A673 (cell line): Measurements from ENCODE around the gene C6orf47. TPM values are rescaled to one million over a fixed set of nuclear protein-coding genes. Genes with fewer than 3 reads are reported as not detected.

Experiments used
- BruUV-seq: library from RNA; stranded (reverse); fragments of 400-500 nt; replicated peaks from 2 replicates; lab custom pipeline; 2021; lab: Mats Ljungman, UMichigan
- CTCF ChIA-PET: fragments of 300-600 bp; sonication (Branson Sonifier 250); formaldehyde crosslinking; loops from one replicate; lab custom pipeline; 2022; ENCODE audit warnings: antibody characterized with exemption; lab: Charles Lee
- POLR2A ChIA-PET: fragments of 300-600 bp; sonication (Branson Sonifier 250); formaldehyde crosslinking; loops from one replicate; lab custom pipeline; 2022; ENCODE audit warnings: antibody characterized with exemption; ENCODE audit not compliant: low non-redundant PET; lab: Charles Lee
- DNase-seq: peaks from one replicate; pipeline ENCODE4 v3.0.0-alpha.2; 2015; ENCODE audit warnings: low spot score
- H3K27ac ChIP-seq: fragments of 200-600 bp; sonication (generic); 2 replicates; pipeline ENCODE4 v1.5.1; 2016; ENCODE audit warnings: mixed run types, low read depth, mild to moderate bottlenecking, mixed read lengths, antibody characterized with exemption, low read length; ENCODE audit not compliant: poor library complexity, severe bottlenecking
- H3K27me3 ChIP-seq: fragments of 200-600 bp; sonication (generic); replicated peaks from 2 replicates; pipeline ENCODE4 v1.6.1; 2017; ENCODE audit warnings: mixed run types, low read depth, mild to moderate bottlenecking, mixed read lengths, antibody characterized with exemption, low read length; ENCODE audit not compliant: insufficient read depth, poor library complexity
- H3K36me3 ChIP-seq: fragments of 200-600 bp; sonication (generic); 2 replicates; pipeline ENCODE4 v1.6.1; 2016; ENCODE audit warnings: mixed run types, mild to moderate bottlenecking, mixed read lengths, antibody characterized with exemption, low read length; ENCODE audit not compliant: insufficient read depth, poor library complexity, severe bottlenecking
- H3K4me1 ChIP-seq: fragments of 200-600 bp; sonication (generic); 2 replicates; pipeline ENCODE4 v1.6.1; 2017; ENCODE audit warnings: mixed run types, mild to moderate bottlenecking, mixed read lengths, antibody characterized with exemption, low read length; ENCODE audit not compliant: insufficient read depth, poor library complexity, severe bottlenecking
- H3K4me3 ChIP-seq: fragments of 200-600 bp; sonication (generic); 2 replicates; pipeline ENCODE4 v1.5.1; 2016; ENCODE audit warnings: low read depth, mixed run types, mild to moderate bottlenecking, mixed read lengths, low read length; ENCODE audit not compliant: poor library complexity, severe bottlenecking
- H3K9me3 ChIP-seq: fragments of 200-600 bp; sonication (generic); 2 replicates; pipeline ENCODE4 v1.6.1; 2016; ENCODE audit warnings: mixed run types, low read depth, mild to moderate bottlenecking, mixed read lengths, antibody characterized with exemption, low read length; ENCODE audit not compliant: poor library complexity, severe bottlenecking
- EZH2 ChIP-seq: fragments of 200-600 bp; sonication (generic); IDR thresholded peaks from 2 replicates; pipeline ENCODE4 v1.6.1; 2017; ENCODE audit warnings: borderline replicate concordance, low read depth, mild to moderate bottlenecking, mixed read lengths, antibody characterized with exemption, low read length; ENCODE audit not compliant: poor library complexity, severe bottlenecking
- intact Hi-C: fragments of 100-400 bp; cut with micrococcal nuclease; formaldehyde crosslinking; loops from one replicate; pipeline ENCODE4 v1.10.0; 2022; ENCODE audit not compliant: unreplicated experiment
- total RNA-seq: library from RNA; stranded (reverse); gene quantifications from 2 replicates; pipeline ENCODE4 v1.2.3, GENCODE V29; 2021
- TF ChIP-seq, protein P1 (sequence below): fragments of 300-800, 200-600 bp; sonication (generic); conservative IDR thresholded peaks from 2 replicates; pipeline ENCODE4 v1.5.1; 2017; ENCODE audit warnings: low read depth, mild to moderate bottlenecking, antibody characterized with exemption, low read length, moderate library complexity, mixed read lengths

The C6orf47 gene
- total RNA-seq, 1 experiment from 2014 or later, result 21.3 TPM

DNA sequence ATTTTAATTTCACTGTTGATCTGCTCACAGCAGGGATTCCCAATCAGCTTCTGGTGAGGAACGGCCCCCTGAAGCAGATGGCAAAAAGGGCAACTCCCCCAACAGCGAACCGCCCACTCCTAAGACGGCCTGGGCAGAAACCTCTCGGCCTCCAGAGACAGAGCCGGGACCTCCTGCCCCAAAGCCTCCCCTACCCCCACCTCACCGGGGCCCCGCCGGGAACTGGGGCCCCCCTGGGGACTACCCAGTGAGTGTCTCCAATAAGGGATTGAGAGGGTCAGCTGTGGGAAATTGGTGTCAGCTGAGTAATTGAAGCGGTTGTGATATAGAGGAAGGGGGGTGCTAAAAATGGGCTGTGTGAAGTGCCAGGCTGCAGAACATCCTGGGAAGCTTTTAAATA, 33.6 kb downstream of the C6orf47 start:
- ChIA-PET POLR2A (no interaction called here), CTCF (no interaction called here)
- TF ChIP-seq EZH2, result no peak
- TF ChIP-seq, protein P1, sequence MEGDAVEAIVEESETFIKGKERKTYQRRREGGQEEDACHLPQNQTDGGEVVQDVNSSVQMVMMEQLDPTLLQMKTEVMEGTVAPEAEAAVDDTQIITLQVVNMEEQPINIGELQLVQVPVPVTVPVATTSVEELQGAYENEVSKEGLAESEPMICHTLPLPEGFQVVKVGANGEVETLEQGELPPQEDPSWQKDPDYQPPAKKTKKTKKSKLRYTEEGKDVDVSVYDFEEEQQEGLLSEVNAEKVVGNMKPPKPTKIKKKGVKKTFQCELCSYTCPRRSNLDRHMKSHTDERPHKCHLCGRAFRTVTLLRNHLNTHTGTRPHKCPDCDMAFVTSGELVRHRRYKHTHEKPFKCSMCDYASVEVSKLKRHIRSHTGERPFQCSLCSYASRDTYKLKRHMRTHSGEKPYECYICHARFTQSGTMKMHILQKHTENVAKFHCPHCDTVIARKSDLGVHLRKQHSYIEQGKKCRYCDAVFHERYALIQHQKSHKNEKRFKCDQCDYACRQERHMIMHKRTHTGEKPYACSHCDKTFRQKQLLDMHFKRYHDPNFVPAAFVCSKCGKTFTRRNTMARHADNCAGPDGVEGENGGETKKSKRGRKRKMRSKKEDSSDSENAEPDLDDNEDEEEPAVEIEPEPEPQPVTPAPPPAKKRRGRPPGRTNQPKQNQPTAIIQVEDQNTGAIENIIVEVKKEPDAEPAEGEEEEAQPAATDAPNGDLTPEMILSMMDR, result no peak
- Histone ChIP-seq H3K9me3 (no peaks in the 10 kb centered on the region), H3K27me3 (no peaks in the 10 kb centered on the region), H3K4me3 (no peak overlapping the region), H3K27ac (no peak overlapping the region), H3K36me3 (peaks cover 100% of the 10 kb centered on the region), H3K4me1 (peaks cover 11% of the 10 kb centered on the region)
- intact Hi-C loops, result no loop called here
- no TSS peak for BruUV-seq
- no peak for DNase-seq

DNA sequence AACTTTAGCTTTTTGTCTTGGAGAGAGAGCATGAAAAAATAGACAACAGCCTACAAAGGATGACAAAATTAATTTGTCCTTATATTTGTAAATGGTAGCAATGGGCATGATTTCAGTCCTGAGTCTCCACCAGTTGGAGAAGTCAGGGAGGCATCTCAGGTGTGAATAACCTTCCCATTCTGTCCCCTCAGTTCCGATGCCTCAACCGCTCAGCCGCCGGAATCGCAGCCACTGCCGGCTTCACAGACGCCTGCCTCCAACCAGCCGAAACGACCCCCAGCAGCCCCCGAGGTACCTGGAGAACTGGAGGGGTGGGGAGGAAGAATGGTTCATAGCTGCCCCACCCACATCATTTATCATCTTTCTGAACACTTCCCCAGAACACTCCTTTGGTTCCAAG, 36.5 kb downstream of the C6orf47 start:
- Histone ChIP-seq H3K27me3 (no peaks in the 10 kb centered on the region), H3K9me3 (no peaks in the 10 kb centered on the region), H3K4me3 (no peak overlapping the region), H3K36me3 (peaks cover 76% of the 10 kb centered on the region), H3K27ac (no peak overlapping the region), H3K4me1 (peaks cover 11% of the 10 kb centered on the region)
- intact Hi-C loops, result loop anchor here (5.0 kb wide), 1 partner anchor 38 kb away; the partner anchor contains the start of genes C6orf47 and GPANK1
- ChIA-PET CTCF (no interaction called here), POLR2A (no interaction called here)
- TF ChIP-seq, protein P1, result no peak
- TF ChIP-seq EZH2, result no peak
- DNase-seq, result no peak
- no TSS peak for BruUV-seq

DNA sequence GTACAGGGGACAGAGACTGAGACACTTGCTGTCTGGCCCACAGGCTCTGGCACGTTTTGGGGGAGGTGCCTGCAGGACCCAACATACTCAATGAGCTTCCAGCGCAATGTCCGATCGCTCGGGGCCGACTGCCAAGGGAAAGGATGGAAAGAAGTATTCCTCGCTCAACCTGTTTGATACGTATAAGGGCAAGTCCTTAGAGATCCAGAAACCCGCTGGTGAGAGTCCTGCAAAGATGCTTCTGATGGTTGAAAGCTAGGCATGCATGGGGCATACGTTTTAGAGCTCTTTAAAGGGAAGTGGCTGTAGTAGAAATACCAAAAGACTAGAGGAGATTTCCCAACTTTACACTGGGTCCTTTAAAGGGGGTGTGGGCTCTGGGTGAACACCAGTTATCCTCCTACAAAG, 37.9 kb downstream of the C6orf47 start:
- no peak for DNase-seq
- Histone ChIP-seq H3K9me3 (no peaks in the 10 kb centered on the region), H3K4me3 (peak overlapping the region; percentile 76), H3K4me1 (peaks cover 11% of the 10 kb centered on the region), H3K27ac (peak overlapping the region; percentile 99), H3K36me3 (peaks cover 62% of the 10 kb centered on the region), H3K27me3 (no peaks in the 10 kb centered on the region)
- no peak for TF ChIP-seq EZH2
- TF ChIP-seq, protein P1, result no peak
- ChIA-PET POLR2A (interaction anchor here (0.5 to 0.6 kb wide), 2 partner anchors 13 to 214 kb away, joined by 3 read pairs; no protein-coding TSS in a partner anchor), CTCF (no interaction called here)
- no TSS peak for BruUV-seq
- intact Hi-C loops, result loop anchor here (5.0 kb wide), 1 partner anchor 40 kb away; the partner anchor contains the start of genes C6orf47 and GPANK1
